AG09309 (cell line): ENCODE measurements around the gene BCO1.
A peak's percentile ranks its signal among the peaks of the same experiment; 100 is the strongest.

Experiments used
- DNase-seq: peaks from one replicate; pipeline ENCODE4 v3.0.0-alpha.2; 2010; ENCODE audit warnings: low read depth
- H3K4me3 ChIP-seq: 2 replicates; pipeline ENCODE4 v1.5.1; 2011; ENCODE audit warnings: mild to moderate bottlenecking, low read depth, low read length, moderate library complexity; ENCODE audit not compliant: control insufficient read depth
- CTCF ChIP-seq: IDR thresholded peaks from 2 replicates; pipeline ENCODE4 v1.5.1; 2011; ENCODE audit warnings: mild to moderate bottlenecking, low read depth, low read length, inconsistent platforms; ENCODE audit not compliant: insufficient read depth, control insufficient read depth; ENCODE audit errors: missing control alignments

The BCO1 gene

GRCh38 chr16:81238296-81239011 lies at the start of gene BCO1:
TSS of gene BCO1 (plus strand) at chr16:81238689. CDS start at chr16:81238909, 220 bp downstream.
- H3K4me3 ChIP-seq, result peak within 1 kb of the TSS; percentile 21
- peak; percentile 17 for DNase-seq
- no peak for TF ChIP-seq CTCF

- no peak for TF ChIP-seq CTCF
- no peak overlapping the region for H3K4me3 ChIP-seq
- DNase-seq, result peak; percentile 24
These were observed 49.3 kb upstream of the BCO1 start for GRCh38 chr16:81189100-81189664.

- no peak overlapping the region for H3K4me3 ChIP-seq
- peak; percentile 17 for DNase-seq
- TF ChIP-seq CTCF, result no peak
These were observed 47.8 kb upstream of the BCO1 start for GRCh38 chr16:81190667-81191066.

- no peak overlapping the region for H3K4me3 ChIP-seq
- no peak for TF ChIP-seq CTCF
- DNase-seq, result no peak
These were observed 42.5 kb upstream of the BCO1 start for GRCh38 chr16:81195885-81196534.

- H3K4me3 ChIP-seq, result no peak overlapping the region
- no peak for DNase-seq
- TF ChIP-seq CTCF, result peak; percentile 40
These were observed 39.9 kb upstream of the BCO1 start for GRCh38 chr16:81198635-81199034.

- no peak overlapping the region for H3K4me3 ChIP-seq
- TF ChIP-seq CTCF, result no peak
- DNase-seq, result no peak
These were observed 37.2 kb upstream of the BCO1 start for GRCh38 chr16:81201267-81201666.
